NCI-H2029 treated with DMSO at 0.1 percent for 48 hours (cell line): ENCODE results near the gene PCDHA8.
"Not testable (repeated sequence)": the region's sequence is repeated elsewhere in the genome, so short reads cannot be mapped to it uniquely, and the experiment has no call there.

Source experiments
- DNase-seq: peaks from one replicate; lab custom pipeline; 2025; lab: John Stamatoyannopoulos, UW

The PCDHA8 gene

DNA sequence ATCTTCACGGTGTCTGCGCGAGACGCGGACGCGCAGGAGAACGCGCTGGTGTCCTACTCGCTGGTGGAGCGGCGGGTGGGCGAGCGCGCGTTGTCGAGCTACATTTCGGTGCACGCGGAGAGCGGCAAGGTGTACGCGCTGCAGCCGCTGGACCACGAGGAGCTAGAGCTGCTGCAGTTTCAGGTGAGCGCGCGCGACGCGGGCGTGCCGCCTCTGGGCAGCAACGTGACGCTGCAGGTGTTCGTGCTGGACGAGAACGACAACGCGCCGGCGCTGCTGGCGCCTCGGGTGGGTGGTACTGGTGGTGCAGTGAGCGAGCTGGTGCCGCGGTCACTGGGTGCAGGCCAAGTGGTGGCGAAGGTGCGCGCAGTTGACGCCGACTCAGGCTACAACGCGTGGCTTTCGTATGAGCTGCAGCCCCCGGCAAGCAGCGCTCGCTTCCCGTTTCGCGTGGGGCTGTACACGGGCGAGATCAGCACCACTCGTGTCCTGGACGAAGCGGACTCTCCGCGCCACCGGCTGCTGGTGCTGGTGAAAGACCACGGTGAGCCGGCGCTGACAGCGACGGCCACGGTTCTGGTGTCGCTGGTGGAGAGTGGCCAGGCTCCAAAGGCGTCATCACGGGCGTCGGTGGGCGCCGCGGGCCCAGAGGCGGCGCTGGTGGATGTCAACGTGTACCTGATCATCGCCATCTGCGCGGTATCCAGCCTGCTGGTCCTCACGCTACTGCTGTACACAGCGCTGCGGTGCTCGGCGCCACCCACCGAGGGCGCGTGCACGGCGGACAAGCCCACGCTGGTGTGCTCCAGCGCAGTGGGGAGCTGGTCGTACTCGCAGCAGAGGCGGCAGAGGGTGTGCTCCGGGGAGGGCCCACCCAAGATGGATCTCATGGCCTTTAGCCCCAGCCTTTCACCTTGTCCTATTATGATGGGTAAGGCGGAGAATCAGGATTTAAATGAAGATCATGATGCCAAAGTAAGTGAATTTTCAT, 11.2 kb upstream of the PCDHA8 start:
- DNase-seq: not testable (repeated sequence)

DNA sequence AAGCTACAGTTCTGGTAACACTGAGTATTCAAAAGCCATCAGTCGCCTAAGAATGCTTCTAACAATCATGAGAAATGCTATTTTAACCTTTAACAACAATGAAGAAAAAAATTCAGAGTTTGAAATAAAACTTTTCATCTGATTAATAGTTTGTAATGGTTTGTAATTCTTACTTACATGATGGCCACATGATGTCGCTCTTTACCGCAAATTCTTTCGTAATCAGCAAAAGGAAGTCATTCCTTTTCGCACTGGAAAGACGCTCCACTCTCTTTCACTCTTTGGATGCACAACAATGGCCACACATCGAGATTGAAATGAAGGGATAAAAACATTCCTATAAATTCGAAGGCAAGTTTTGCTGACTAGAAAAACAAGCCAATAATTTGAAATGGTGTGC, 7.0 kb upstream of the PCDHA8 start, which contains the start of gene PCDHA7:
Gene PCDHA7 (plus strand): TSS at position 277 of the 400 bp plus-strand sequence. CDS start 115 bp downstream, at position 392.
- DNase-seq: no peak

DNA sequence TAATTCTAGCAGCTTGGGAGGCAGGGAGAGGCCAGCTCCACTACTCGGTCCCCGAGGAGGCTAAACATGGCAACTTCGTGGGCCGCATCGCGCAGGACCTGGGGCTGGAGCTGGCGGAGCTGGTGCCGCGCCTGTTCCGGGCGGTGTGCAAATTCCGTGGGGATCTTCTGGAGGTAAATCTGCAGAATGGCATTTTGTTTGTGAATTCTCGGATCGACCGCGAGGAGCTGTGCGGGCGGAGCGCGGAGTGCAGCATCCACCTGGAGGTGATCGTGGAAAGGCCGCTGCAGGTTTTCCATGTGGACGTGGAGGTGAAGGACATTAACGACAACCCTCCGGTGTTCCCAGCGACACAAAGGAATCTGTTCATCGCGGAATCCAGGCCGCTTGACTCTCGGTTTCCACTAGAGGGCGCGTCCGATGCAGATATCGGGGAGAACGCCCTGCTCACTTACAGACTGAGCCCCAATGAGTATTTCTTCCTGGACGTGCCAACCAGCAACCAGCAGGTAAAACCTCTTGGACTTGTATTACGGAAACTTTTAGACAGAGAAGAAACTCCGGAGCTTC, 6.5 kb upstream of the PCDHA8 start:
- DNase-seq: not testable (repeated sequence)

DNA sequence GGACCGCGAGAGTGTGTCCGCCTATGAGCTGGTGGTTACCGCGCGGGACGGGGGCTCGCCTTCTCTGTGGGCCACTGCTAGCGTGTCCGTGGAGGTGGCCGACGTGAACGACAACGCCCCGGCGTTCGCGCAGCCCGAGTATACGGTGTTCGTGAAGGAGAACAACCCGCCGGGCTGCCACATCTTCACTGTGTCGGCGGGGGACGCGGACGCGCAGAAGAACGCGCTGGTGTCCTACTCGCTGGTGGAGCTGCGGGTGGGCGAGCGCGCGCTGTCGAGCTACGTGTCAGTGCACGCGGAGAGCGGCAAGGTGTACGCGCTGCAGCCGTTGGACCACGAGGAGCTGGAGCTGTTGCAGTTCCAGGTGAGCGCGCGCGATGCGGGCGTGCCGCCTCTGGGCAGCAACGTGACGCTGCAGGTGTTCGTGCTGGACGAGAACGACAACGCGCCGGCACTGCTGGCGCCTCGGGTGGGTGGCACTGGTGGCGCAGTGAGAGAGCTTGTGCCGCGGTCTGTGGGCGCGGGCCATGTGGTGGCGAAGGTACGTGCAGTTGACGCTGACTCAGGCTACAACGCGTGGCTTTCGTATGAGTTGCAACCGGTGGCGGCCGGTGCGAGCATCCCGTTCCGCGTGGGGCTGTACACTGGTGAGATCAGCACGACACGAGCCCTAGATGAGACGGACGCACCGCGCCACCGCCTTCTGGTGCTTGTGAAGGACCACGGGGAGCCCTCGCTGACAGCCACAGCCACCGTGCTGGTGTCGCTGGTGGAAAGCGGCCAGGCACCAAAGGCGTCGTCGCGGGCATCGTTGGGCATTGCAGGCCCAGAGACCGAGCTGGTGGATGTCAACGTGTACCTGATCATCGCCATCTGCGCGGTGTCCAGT, 5.1 kb upstream of the PCDHA8 start:
- DNase-seq: no peak

DNA sequence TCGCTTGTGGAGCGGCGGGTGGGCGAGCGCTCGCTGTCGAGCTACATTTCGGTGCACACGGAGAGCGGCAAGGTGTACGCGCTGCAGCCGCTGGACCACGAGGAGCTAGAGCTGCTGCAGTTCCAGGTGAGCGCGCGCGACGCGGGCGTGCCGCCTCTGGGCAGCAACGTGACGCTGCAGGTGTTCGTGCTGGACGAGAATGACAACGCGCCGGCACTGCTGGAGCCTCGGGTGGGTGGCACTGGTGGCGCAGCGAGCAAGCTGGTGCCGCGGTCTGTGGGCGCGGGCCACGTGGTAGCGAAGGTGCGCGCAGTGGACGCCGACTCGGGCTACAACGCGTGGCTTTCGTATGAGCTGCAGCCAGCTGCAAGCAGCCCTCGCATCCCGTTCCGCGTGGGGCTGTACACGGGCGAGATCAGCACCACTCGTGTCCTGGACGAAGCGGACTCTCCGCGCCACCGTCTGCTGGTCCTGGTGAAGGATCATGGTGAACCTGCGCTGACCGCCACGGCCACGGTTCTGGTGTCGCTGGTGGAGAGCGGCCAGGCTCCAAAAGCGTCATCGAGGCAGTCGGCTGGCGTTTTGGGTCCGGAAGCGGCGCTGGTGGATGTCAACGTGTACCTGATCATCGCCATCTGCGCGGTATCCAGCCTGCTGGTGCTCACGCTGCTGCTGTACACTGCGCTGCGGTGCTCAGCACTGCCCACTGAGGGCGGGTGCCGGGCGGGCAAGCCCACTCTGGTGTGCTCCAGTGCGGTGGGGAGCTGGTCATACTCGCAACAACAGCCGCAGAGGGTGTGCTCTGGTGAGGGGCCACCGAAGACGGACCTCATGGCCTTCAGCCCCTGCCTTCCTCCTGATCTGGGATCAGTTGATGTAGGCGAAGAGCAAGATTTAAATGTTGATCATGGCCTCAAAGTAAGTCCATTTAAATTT, 2.1 kb downstream of the PCDHA8 start:
- DNase-seq: no peak

GRCh38 chr5:140848139-140849102, 7.4 kb downstream of the PCDHA8 start, which contains the start of gene PCDHA9:
Gene PCDHA9, plus strand, starts transcription at chr5:140848382. Its CDS starts 114 bp downstream, at chr5:140848496.
- DNase-seq: not testable (repeated sequence)

- not testable (repeated sequence) for DNase-seq
Measured at GRCh38 chr5:140849831-140850634, 9.0 kb downstream of the PCDHA8 start.

DNA sequence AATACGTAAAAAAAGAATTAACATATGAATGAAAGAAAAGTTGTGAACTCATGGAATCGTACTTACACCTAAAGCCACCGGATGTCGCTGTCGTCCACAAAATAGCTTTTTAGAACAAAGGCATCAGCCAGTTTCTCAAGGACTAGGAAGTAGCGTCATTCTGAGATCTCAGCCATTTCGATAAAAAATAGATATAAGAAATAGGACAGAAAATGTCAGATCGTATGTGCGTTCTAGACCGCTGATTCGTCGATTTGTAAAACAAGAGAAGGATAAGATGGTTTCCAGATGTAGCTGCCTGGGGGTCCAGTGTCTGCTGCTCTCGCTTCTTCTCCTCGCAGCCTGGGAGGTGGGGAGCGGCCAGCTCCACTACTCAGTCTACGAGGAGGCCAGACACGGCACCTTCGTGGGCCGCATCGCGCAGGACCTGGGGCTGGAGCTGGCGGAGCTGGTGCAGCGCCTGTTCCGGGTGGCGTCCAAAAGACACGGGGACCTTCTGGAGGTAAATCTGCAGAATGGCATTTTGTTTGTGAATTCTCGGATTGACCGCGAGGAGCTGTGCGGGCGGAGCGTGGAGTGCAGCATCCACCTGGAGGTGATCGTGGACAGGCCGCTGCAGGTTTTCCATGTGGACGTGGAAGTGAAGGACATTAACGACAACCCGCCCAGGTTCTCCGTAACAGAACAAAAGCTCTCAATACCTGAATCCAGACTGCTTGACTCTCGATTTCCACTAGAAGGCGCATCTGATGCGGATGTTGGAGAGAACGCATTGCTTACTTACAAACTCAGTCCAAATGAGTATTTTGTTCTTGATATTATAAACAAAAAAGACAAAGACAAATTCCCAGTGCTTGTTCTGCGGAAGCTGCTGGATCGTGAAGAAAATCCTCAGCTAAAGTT, 15.0 kb downstream of the PCDHA8 start, which contains the start of gene PCDHA10:
Gene PCDHA10 (plus strand): TSS at position 126 of the 903 bp plus-strand sequence. CDS start 152 bp downstream, at position 278.
- DNase-seq: no peak

- DNase-seq: no peak
Measured at GRCh38 chr5:140857177-140857986, 16.4 kb downstream of the PCDHA8 start.

DNA sequence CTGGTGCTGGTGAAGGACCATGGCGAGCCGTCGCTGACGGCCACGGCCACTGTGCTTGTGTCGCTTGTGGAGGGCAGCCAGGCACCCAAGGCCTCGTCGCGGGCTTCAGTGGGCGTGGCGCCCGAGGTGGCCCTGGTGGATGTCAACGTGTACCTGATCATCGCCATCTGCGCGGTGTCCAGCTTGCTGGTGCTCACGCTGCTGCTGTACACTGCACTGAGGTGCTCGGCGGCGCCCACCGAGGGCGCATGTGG, 16.9 kb downstream of the PCDHA8 start:
- DNase-seq: no peak

DNA sequence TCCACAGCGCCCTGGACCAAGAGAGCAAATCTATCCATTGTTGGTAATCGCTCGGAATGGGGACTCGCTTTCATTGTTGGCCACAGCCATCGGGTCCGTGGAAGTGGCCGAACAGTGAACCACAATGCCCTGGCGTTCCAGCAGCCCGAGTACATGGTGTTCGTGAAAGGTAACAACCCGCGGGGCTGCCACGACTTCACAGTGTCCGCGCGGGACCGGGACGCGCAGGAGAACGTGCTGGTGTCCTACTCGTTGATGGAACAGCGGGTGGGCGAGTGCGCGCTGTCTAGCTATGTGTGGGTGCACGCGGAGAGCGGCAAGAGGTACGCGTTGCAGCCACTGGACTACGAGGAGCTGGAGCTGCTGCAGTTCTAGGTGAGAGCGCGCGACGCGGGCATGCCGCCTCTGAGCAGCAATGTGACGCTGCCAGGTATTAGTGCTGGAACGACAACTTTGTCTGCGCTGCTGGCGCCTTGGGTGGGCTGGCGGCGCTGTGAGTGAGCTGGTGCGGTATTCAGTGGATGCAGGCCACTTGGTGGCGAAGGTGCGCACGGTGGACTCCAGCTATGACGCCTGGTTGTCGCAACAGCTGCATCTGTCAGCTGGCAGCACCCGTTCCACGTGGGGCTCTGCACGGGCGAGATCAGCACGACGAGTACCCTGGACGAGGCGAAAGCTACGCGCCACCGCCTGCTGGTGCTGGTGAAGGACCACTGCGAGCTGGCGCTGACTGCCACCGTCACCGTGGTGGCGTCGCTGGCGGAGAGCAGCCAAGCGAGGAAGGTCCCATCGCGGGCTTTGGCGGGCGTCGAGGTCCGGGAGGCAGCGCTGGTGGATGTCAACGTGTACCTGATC, 21.7 kb downstream of the PCDHA8 start:
- no peak for DNase-seq

- DNase-seq: peak; percentile 18
Measured at GRCh38 chr5:140868721-140869554, 28.0 kb downstream of the PCDHA8 start, which contains the start of gene PCDHA11. Gene PCDHA11, plus strand, starts transcription at chr5:140868957. Its CDS starts 147 bp downstream, at chr5:140869104.

DNA sequence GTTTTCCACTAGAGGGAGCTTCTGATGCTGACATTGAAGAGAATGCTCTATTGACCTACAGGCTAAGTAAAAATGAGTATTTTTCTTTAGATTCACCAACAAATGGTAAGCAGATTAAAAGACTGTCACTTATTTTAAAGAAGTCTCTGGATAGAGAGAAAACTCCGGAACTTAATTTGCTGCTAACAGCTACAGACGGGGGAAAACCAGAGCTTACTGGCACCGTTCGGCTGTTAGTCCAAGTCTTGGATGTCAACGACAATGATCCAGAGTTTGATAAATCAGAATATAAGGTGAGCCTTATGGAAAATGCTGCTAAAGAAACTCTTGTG, 28.5 kb downstream of the PCDHA8 start:
- DNase-seq: no peak

- DNase-seq: no peak
Measured at GRCh38 chr5:140870221-140871201, 29.5 kb downstream of the PCDHA8 start.
